Type B pancreatic cell (in vitro differentiated cells): ENCODE results near the gene BRCA2. TPM values are rescaled to one million over a fixed set of nuclear protein-coding genes. Genes with fewer than 3 reads are reported as not detected.

Experiments used
- DNase-seq: peaks from one replicate; pipeline ENCODE4 v3.0.0; 2021; ENCODE audit warnings: mixed read lengths; ENCODE audit not compliant: unreplicated experiment; ENCODE audit errors: extremely low spot score
- H3K27ac Mint-ChIP-seq: 2 replicates; pipeline ENCODE4 v1.8.0; 2021; ENCODE audit warnings: mild to moderate bottlenecking, mixed read lengths
- H3K27me3 Mint-ChIP-seq: 2 replicates; pipeline ENCODE4 v1.8.0; 2021; ENCODE audit warnings: mixed read lengths
- H3K36me3 Mint-ChIP-seq: 2 replicates; pipeline ENCODE4 v1.8.0; 2021; ENCODE audit warnings: mixed read lengths
- H3K4me1 Mint-ChIP-seq: one replicate; pipeline ENCODE4 v1.8.0; 2021; ENCODE audit warnings: mixed read lengths; ENCODE audit not compliant: unreplicated experiment
- H3K4me3 Mint-ChIP-seq: 2 replicates; pipeline ENCODE4 v1.8.0; 2021; ENCODE audit warnings: mild to moderate bottlenecking, mixed read lengths
- H3K9me3 Mint-ChIP-seq: 2 replicates; pipeline ENCODE4 v1.8.0; 2021; ENCODE audit warnings: mixed read lengths
- total RNA-seq: library from RNA; stranded (reverse); gene quantifications from 2 replicates; pipeline ENCODE4 v1.2.1, GENCODE V29; 2021; ENCODE audit warnings: low replicate concordance
- TF ChIP-seq, protein P1 (sequence below): fragments of 200-600 bp; sonication (generic); conservative IDR thresholded peaks from 2 replicates; pipeline ENCODE4 v1.5.0; 2021; ENCODE audit warnings: antibody characterized with exemption, mild to moderate bottlenecking

Gene BRCA2
- total RNA-seq, 1 donor from 2014 or later, result 10.6 TPM

DNA sequence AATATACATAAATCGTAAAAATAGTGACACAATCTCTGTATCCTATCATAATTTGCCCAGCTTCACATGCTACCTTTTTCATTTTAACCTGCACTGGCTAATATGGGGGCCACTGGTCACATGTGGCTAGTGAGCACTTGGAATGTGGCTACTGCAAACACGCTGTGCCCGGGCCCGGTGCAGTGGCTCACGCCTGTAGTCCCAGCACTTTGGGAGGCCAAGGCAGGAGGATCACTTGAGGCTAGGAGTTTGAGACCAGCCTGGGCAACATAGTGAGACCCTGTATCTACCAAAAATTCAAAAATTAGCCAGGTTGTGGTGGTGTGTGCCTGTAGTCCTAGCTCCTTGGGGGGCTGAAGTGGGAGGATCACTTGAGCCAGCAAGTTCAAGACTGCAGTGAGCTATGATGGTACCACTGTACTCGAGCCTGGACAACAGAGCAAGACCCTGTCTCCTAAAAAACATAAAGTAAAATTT lies 114.2 kb downstream of the BRCA2 start:
- Mint-ChIP-seq H3K4me3 (no peak overlapping the region), H3K9me3 (no peaks in the 10 kb centered on the region), H3K27me3 (peaks cover 15% of the 10 kb centered on the region), H3K4me1 (peaks cover 17% of the 10 kb centered on the region), H3K36me3 (peaks cover 4% of the 10 kb centered on the region), H3K27ac (no peak overlapping the region)
- DNase-seq, result no peak
- TF ChIP-seq, protein P1, sequence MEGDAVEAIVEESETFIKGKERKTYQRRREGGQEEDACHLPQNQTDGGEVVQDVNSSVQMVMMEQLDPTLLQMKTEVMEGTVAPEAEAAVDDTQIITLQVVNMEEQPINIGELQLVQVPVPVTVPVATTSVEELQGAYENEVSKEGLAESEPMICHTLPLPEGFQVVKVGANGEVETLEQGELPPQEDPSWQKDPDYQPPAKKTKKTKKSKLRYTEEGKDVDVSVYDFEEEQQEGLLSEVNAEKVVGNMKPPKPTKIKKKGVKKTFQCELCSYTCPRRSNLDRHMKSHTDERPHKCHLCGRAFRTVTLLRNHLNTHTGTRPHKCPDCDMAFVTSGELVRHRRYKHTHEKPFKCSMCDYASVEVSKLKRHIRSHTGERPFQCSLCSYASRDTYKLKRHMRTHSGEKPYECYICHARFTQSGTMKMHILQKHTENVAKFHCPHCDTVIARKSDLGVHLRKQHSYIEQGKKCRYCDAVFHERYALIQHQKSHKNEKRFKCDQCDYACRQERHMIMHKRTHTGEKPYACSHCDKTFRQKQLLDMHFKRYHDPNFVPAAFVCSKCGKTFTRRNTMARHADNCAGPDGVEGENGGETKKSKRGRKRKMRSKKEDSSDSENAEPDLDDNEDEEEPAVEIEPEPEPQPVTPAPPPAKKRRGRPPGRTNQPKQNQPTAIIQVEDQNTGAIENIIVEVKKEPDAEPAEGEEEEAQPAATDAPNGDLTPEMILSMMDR, result no peak

DNA sequence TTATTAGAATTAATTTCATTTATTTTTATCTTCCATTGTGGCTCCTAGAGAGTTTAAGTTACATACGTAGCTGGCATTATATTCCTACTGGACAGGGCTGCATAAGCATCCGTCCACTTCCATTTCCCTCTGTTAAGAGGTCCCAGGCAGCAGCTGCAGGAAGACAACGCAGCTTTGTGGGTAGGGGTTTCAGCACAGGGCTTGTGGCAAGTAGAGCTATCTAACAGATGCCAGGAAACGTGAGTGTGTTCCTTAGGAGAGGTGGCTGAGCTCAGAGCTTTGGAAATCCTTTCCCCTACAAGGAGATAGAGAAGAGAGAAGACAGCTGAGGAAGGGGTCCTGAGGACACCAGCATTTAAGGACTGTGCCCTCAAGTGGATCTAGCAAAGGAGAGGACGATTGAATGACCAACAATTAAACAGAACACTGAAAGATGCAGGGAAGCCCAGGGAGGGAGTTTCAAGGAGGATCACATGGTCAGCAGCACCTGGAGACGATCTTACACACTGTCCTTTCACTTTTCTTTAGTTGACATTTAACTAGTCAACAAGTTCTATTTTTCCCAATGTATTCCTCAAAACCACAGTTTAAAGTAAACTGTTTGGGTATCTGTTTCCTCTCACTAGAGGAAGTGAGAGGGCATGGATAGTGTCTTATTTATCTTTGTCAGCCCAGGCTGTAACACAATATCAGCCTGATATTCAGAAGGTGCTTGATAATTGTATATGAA lies 114.9 kb downstream of the BRCA2 start:
- no peak for DNase-seq
- no peak overlapping the region for H3K27ac Mint-ChIP-seq
- peaks cover 17% of the 10 kb centered on the region for H3K4me1 Mint-ChIP-seq
- TF ChIP-seq, protein P1, result no peak
- peaks cover 14% of the 10 kb centered on the region for H3K27me3 Mint-ChIP-seq
- H3K9me3 Mint-ChIP-seq, result no peaks in the 10 kb centered on the region
- no peak overlapping the region for H3K4me3 Mint-ChIP-seq
- H3K36me3 Mint-ChIP-seq, result peaks cover 4% of the 10 kb centered on the region

DNA sequence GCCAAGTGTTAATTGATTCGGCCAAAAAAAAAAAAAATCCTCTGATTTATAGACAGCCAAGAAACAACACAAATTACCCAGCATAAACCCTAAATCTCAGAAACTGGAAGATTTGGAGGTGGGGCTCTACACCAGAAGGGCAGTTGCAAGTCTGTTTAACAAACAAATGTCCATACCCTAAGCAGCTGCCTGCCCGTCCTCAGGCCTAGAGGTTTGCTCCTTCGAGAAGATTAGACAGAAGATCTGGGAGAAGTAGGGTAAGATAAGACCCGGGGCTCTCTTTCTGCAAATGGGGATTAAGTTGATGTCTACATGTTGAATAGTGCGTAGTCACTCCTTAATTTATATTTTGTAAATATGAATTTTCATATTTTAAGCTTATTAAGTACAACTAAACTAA lies 116.1 kb downstream of the BRCA2 start:
- TF ChIP-seq, protein P1, result no peak
- no peak for DNase-seq

DNA sequence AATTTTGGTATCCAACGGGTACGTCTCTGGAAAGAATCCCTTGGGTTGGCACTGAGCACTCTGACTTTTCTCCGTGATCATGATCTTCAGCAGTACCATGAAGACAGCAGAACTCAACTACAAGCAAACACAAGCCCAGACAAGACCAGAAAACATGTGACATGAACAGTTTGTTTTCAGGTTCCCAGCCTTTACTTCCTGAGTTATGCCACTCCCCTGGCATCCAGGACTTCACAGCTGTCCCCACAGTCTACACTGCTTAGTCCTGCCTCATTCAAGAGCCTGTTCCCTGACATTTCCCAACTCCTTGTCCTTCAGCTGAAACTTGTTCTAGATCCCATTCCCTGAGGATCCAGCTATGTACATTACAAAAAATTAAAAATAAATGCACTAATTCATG lies 117.5 kb downstream of the BRCA2 start:
- peaks cover 4% of the 10 kb centered on the region for H3K36me3 Mint-ChIP-seq
- DNase-seq, result no peak
- H3K4me3 Mint-ChIP-seq, result no peak overlapping the region
- peaks cover 6% of the 10 kb centered on the region for H3K4me1 Mint-ChIP-seq
- H3K27me3 Mint-ChIP-seq, result peaks cover 3% of the 10 kb centered on the region
- no peaks in the 10 kb centered on the region for H3K9me3 Mint-ChIP-seq
- TF ChIP-seq, protein P1, result no peak
- no peak overlapping the region for H3K27ac Mint-ChIP-seq

More for the DNA sequence above, 116.1 kb downstream of the BRCA2 start:
- Mint-ChIP-seq H3K4me3 (no peak overlapping the region), H3K36me3 (peaks cover 4% of the 10 kb centered on the region), H3K27ac (no peak overlapping the region), H3K9me3 (no peaks in the 10 kb centered on the region), H3K27me3 (peaks cover 8% of the 10 kb centered on the region), H3K4me1 (peaks cover 11% of the 10 kb centered on the region)

DNA sequence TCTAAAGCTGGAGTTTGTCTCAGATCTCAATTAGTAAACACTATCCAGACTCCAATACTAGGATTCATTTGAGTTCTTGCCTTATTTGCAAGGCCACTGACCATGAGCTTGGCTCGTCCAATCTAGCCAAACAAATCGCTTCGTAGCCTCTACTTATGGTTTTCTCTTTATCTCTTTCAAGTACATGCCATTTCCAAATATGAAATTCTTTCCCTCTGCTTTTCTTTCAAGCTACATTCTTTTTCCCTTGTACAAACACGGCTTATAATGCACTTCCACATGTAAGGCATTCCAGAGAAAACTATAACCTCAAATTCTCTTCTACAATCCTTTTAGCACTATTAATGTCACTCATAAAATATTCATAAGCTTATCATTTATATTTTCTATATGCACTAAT lies 123.6 kb downstream of the BRCA2 start:
- DNase-seq, result no peak
- Mint-ChIP-seq H3K27me3 (no peaks in the 10 kb centered on the region), H3K27ac (no peak overlapping the region), H3K4me3 (no peak overlapping the region), H3K36me3 (peaks cover 4% of the 10 kb centered on the region), H3K4me1 (no peaks in the 10 kb centered on the region), H3K9me3 (no peaks in the 10 kb centered on the region)
- TF ChIP-seq, protein P1, result no peak
